Measurements from ENCODE around the gene PTPRM. TPM values are rescaled to one million over a fixed set of nuclear protein-coding genes. Genes with fewer than 3 reads are reported as not detected.

The PTPRM gene
- total RNA-seq, 1 donor from 2014 or later: 131 TPM

DNA sequence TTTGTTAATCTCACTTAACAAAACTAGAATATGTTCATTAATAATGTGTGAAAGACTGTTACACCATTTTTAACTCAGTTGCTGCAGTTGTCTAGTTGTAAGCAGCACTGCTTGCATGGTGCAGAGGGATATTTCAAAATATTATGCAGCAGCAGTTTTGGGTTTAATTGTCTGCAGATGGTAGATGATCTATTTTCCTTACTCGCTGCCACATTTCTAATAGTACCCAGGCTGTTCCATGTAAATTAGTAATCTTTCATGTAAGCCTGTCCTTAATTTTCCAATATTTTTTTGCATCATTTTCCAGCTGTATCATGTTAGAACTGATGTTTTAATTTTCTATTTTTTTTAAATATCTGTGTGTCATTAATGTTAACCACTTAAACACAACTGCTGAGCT, 554.0 kb downstream of the PTPRM start:
- Mint-ChIP-seq H3K36me3 (ENCODE audit: low read depth) (no peaks in the 10 kb centered on the region), H3K4me1 (ENCODE audit: low read depth) (peaks cover 48% of the 10 kb centered on the region), H3K27ac (ENCODE audit: unreplicated experiment) (no peak overlapping the region), H3K4me3 (ENCODE audit: unreplicated experiment) (no peak overlapping the region), H3K9me3 (ENCODE audit: low read depth) (no peaks in the 10 kb centered on the region), H3K27me3 (ENCODE audit: low read depth) (no peaks in the 10 kb centered on the region)
- no peak for DNase-seq (ENCODE audit: low spot score)
- TF ChIP-seq, protein P1, sequence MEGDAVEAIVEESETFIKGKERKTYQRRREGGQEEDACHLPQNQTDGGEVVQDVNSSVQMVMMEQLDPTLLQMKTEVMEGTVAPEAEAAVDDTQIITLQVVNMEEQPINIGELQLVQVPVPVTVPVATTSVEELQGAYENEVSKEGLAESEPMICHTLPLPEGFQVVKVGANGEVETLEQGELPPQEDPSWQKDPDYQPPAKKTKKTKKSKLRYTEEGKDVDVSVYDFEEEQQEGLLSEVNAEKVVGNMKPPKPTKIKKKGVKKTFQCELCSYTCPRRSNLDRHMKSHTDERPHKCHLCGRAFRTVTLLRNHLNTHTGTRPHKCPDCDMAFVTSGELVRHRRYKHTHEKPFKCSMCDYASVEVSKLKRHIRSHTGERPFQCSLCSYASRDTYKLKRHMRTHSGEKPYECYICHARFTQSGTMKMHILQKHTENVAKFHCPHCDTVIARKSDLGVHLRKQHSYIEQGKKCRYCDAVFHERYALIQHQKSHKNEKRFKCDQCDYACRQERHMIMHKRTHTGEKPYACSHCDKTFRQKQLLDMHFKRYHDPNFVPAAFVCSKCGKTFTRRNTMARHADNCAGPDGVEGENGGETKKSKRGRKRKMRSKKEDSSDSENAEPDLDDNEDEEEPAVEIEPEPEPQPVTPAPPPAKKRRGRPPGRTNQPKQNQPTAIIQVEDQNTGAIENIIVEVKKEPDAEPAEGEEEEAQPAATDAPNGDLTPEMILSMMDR (IDR thresholded peaks at IDR 0.05): no peak

DNA sequence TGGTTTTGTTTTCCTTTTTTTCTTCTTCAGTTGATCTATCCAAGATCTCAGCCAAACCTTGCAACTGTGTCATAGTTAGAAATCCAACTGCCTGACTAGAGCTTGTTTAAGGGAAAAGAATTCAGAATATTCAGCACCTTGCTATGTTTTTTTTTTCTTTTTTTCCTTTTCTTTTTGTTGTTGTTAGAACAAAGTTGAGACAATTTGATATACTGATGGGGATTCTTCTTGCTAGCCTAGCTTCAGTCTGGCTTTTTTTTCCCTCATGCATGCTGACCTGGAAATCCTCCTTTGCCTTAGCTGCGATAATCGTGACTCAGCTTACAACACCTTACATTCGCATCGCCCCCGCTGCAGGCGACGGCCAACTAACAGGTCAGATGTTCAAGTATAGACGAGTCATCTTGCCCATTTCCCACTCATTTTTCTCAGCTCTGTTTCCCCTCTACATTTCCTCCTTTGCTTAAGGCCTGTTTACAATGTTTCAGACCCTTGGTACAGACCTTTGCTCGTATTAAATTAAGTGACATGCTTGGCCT, 554.9 kb downstream of the PTPRM start:
- TF ChIP-seq, protein P1 (IDR thresholded peaks at IDR 0.05): no peak
- H3K4me1 Mint-ChIP-seq (ENCODE audit: low read depth): peaks cover 43% of the 10 kb centered on the region
- H3K4me3 Mint-ChIP-seq (ENCODE audit: unreplicated experiment): no peak overlapping the region
- no peak for DNase-seq (ENCODE audit: low spot score)
- H3K36me3 Mint-ChIP-seq (ENCODE audit: low read depth): peaks cover 5% of the 10 kb centered on the region
- no peaks in the 10 kb centered on the region for H3K9me3 Mint-ChIP-seq (ENCODE audit: low read depth)
- H3K27me3 Mint-ChIP-seq (ENCODE audit: low read depth): no peaks in the 10 kb centered on the region
- H3K27ac Mint-ChIP-seq (ENCODE audit: unreplicated experiment): peak overlapping the region; percentile 76

DNA sequence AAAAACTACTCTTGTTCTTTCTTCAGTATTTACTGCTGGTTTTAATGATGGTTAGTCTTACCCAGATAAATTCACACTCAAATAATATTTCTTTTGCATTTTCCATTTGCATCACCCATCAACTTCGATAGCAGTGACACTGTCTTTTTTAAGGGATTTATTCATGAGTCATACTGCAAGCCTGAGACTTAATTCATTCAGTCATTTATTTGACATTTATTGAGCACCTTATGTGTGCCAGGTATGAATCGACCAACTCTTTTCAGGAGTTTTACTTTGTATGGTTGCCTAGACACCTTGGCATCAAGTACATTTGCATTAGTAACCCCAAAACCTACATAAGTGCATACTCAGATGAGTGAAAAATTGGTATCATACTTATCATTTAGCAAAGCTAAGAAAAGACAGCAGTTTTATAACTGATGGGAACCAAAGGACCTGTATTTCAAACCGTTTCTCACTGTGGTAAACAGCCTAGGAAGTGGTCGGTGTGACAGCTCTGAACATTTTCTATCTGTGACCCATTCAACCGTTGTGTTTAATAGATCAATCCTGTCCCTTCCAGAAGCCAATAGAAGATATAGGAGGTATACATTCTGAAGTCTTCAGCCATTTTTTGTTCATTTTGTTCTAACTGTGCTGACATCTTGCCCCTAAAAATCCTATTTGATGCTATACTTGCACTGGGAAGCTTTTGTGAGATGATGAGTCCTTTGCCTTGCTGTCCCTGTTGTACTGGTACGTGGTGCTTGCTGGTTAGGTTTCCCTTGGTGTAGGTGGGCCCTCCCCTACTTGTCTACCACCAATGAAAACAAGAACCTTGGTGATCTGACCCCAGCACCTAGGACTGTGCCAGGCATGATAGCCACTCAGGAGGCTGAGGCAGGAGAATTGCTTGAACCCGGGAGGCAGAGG, 557.4 kb downstream of the PTPRM start:
- H3K27me3 Mint-ChIP-seq (ENCODE audit: low read depth): no peaks in the 10 kb centered on the region
- no peak overlapping the region for H3K4me3 Mint-ChIP-seq (ENCODE audit: unreplicated experiment)
- TF ChIP-seq, protein P1 (IDR thresholded peaks at IDR 0.05): no peak
- H3K4me1 Mint-ChIP-seq (ENCODE audit: low read depth): peaks cover 41% of the 10 kb centered on the region
- H3K9me3 Mint-ChIP-seq (ENCODE audit: low read depth): no peaks in the 10 kb centered on the region
- DNase-seq (ENCODE audit: low spot score): no peak
- peaks cover 5% of the 10 kb centered on the region for H3K36me3 Mint-ChIP-seq (ENCODE audit: low read depth)
- peak overlapping the region; percentile 90 for H3K27ac Mint-ChIP-seq (ENCODE audit: unreplicated experiment)

DNA sequence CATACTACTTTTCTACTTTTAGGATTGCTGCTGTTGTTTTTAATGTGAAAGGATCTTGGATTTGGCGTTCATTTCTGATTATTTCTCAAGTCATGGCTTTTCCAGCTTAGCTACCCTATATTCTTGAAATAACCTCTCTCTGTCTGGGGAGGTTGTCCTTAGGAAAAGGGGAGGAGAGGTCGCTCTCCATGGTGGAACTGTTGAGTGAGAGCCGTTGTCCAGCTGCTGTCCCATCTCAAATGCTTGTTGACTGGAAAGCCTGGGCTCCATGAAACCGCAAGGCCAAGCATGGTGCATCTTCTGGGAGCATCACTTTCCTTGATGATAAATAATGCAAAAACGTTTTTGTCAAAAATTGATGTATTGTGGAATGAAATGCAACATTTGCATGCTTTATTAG, 563.0 kb downstream of the PTPRM start:
- TF ChIP-seq, protein P1 (IDR thresholded peaks at IDR 0.05): no peak

DNA sequence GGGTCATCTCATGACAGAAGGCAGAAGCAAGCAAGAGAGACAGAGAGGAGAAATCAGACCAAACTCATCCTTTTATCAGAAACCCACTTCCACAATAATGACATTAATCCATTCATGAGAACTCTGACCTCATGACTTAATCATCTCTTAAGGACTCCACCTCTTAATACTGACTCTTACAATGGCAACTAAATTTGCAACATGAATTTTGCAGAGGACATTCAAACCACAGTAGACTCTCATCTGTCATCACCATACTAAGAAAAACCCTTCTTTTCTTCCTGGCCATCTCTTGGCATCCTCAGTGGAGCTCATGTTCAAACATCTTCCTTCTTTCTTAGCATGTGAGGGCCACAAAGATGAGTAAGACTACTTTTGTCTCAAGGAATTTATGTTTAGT, 565.9 kb downstream of the PTPRM start:
- peaks cover 7% of the 10 kb centered on the region for H3K9me3 Mint-ChIP-seq (ENCODE audit: low read depth)
- H3K4me3 Mint-ChIP-seq (ENCODE audit: unreplicated experiment): no peak overlapping the region
- TF ChIP-seq, protein P1 (IDR thresholded peaks at IDR 0.05): no peak
- no peaks in the 10 kb centered on the region for H3K4me1 Mint-ChIP-seq (ENCODE audit: low read depth)
- no peak for DNase-seq (ENCODE audit: low spot score)
- H3K27ac Mint-ChIP-seq (ENCODE audit: unreplicated experiment): no peak overlapping the region
- H3K27me3 Mint-ChIP-seq (ENCODE audit: low read depth): no peaks in the 10 kb centered on the region
- peaks cover 16% of the 10 kb centered on the region for H3K36me3 Mint-ChIP-seq (ENCODE audit: low read depth)

More for the DNA sequence above, 563.0 kb downstream of the PTPRM start:
- Mint-ChIP-seq H3K4me1 (ENCODE audit: low read depth) (peaks cover 5% of the 10 kb centered on the region), H3K4me3 (ENCODE audit: unreplicated experiment) (no peak overlapping the region), H3K27me3 (ENCODE audit: low read depth) (no peaks in the 10 kb centered on the region), H3K36me3 (ENCODE audit: low read depth) (peaks cover 19% of the 10 kb centered on the region), H3K9me3 (ENCODE audit: low read depth) (peaks cover 7% of the 10 kb centered on the region), H3K27ac (ENCODE audit: unreplicated experiment) (no peak overlapping the region)
- no peak for DNase-seq (ENCODE audit: low spot score)
